GM12878 (cell line): ENCODE measurements around the gene HNF4A. TPM values are rescaled to one million over a fixed set of nuclear protein-coding genes. Genes with fewer than 3 reads are reported as not detected.

Experiments used
- ATAC-seq: fragments of 200-7000 bp; cut with Tn5 transposase; 3 replicates; pipeline ENCODE4 v1.9.1; 2020; ENCODE audit warnings: mild to moderate bottlenecking, moderate library complexity
- BruUV-seq: library from RNA; stranded (reverse); fragments of 400-500 nt; replicated peaks from 2 replicates; lab custom pipeline; 2021; lab: Mats Ljungman, UMichigan
- CTCF ChIA-PET: fragments of 300-600 bp; sonication (Branson Sonifier 250); formaldehyde crosslinking; extraction: SDS; loops from one replicate; lab custom pipeline; 2021; ENCODE audit warnings: inconsistent platforms; lab: Yijun Ruan, JAX
- POLR2A ChIA-PET: fragments of 350-600 bp; formaldehyde crosslinking; extraction: SDS; loops from one replicate; lab custom pipeline; 2021; ENCODE audit warnings: inconsistent platforms; lab: Charles Lee
- RAD21 ChIA-PET: fragments of 300-600 bp; sonication (Branson Sonifier 250); formaldehyde crosslinking; loops from one replicate; lab custom pipeline; 2023; ENCODE audit warnings: antibody characterized with exemption; ENCODE audit not compliant: unreplicated experiment; lab: Charles Lee
- SMC1A ChIA-PET: fragments of 300-600 bp; sonication (Branson Sonifier 250); formaldehyde crosslinking; loops from one replicate; lab custom pipeline; 2023; ENCODE audit not compliant: unreplicated experiment, uncharacterized antibody; lab: Charles Lee
- DNase-seq: peaks from one replicate; pipeline ENCODE4 v3.0.0-alpha.2; 2011; ENCODE audit warnings: low read depth, low spot score
- FAIRE-seq: peaks from 3 replicates; lab custom pipeline; 2011; peaks lifted over from hg19 to GRCh38; lab: Jason Lieb, UNC
- H2AFZ ChIP-seq: 2 replicates; pipeline ENCODE4 v1.6.0; 2011; ENCODE audit warnings: low read depth, low read length, control low read depth; ENCODE audit not compliant: control insufficient read depth
- H3K27ac ChIP-seq: 2 replicates; pipeline ENCODE4 v1.5.1; 2011; ENCODE audit warnings: control low read depth; ENCODE audit not compliant: control insufficient read depth, insufficient read depth
- H3K27me3 ChIP-seq, 2 experiments: replicated peaks in 1 of 2; 2 replicates each; pipeline versions ENCODE4 v1.6.0 to v1.6.1; 2011; ENCODE audit warnings: low read length in 1 of 2; ENCODE audit not compliant: control insufficient read depth in 2 of 2, insufficient read depth in 2 of 2
- H3K36me3 ChIP-seq, 2 experiments: 2 replicates each; pipeline ENCODE4 v1.5.1; 2011; ENCODE audit warnings: low read length in 1 of 2; ENCODE audit not compliant: control insufficient read depth in 2 of 2, insufficient read depth in 2 of 2
- H3K4me1 ChIP-seq: 2 replicates; pipeline ENCODE4 v1.6.1; 2011; ENCODE audit warnings: mild to moderate bottlenecking, low read length, moderate library complexity, mixed read lengths; ENCODE audit not compliant: control insufficient read depth, insufficient read depth
- H3K4me2 ChIP-seq: 2 replicates; pipeline ENCODE4 v1.6.0; 2011; ENCODE audit warnings: control low read depth; ENCODE audit not compliant: control insufficient read depth, insufficient read depth
- H3K4me3 ChIP-seq: fragments of 200-600 bp; sonication (generic); 2 replicates; pipeline ENCODE4 v1.5.1; 2016
- H3K79me2 ChIP-seq: 2 replicates; pipeline ENCODE4 v1.6.0; 2011; ENCODE audit warnings: low read length; ENCODE audit not compliant: control insufficient read depth, insufficient read depth
- H3K9ac ChIP-seq: 2 replicates; pipeline ENCODE4 v1.8.0; 2011; ENCODE audit warnings: low read length, control low read depth, mixed read lengths; ENCODE audit not compliant: control insufficient read depth, insufficient read depth
- H3K9me3 ChIP-seq: replicated peaks from 3 replicates; pipeline ENCODE4 v1.5.1; 2011; ENCODE audit warnings: mild to moderate bottlenecking, low read length; ENCODE audit not compliant: control insufficient read depth, insufficient read depth
- H4K20me1 ChIP-seq: 2 replicates; pipeline ENCODE4 v1.6.0; 2011; ENCODE audit not compliant: control insufficient read depth, insufficient read depth
- IRF4 ChIP-seq: IDR thresholded peaks from 2 replicates; pipeline ENCODE4 v1.6.1; 2011; ENCODE audit warnings: low read depth, low read length
- NR2F1 ChIP-seq: fragments of 450-650 bp; conservative IDR thresholded peaks from 2 replicates; pipeline ENCODE4 v1.6.1; 2017; ENCODE audit warnings: mild to moderate bottlenecking
- RUNX3 ChIP-seq: IDR thresholded peaks from 2 replicates; pipeline ENCODE4 v1.6.1; 2012; ENCODE audit warnings: low read length, inconsistent platforms
- SUZ12 ChIP-seq: fragments of 200-600 bp; sonication (generic); IDR thresholded peaks from one replicate; pipeline ENCODE4 v1.6.1; 2018; ENCODE audit warnings: antibody characterized with exemption, mild to moderate bottlenecking; ENCODE audit not compliant: unreplicated experiment
- ZNF217 ChIP-seq: fragments of 450-650 bp; IDR thresholded peaks from 2 replicates; pipeline ENCODE4 v1.6.1; 2017; ENCODE audit warnings: antibody characterized with exemption, mild to moderate bottlenecking
- WGBS: methylation state at CpG from one replicate; pipeline ENCODE4 v1.1.6; 2016; ENCODE audit warnings: low lambda C conversion rate; ENCODE audit not compliant: insufficient replicate concordance, insufficient coverage; ENCODE audit errors: missing lambda C conversion rate; 5-methylcytosine and 5-hydroxymethylcytosine counted together
- in situ Hi-C: fragments of 300-500 bp; cut with MboI; formaldehyde crosslinking; loops from 9 replicates; pipeline ENCODE4 v1.14.3; 2018; ENCODE audit warnings: mixed read lengths
- intact Hi-C: fragments of 100-400 bp; cut with micrococcal nuclease; formaldehyde crosslinking; loops from one replicate; pipeline ENCODE4 v1.14.2; 2022; ENCODE audit not compliant: unreplicated experiment
- polyA plus RNA-seq, 11 experiments: library from polyadenylated mRNA; depleted of rRNA in 4 of 11; unstranded in 6 of 11; stranded (reverse) in 5 of 11; fragments of >200 nt; fragmentation: Nextera tagmentation in 4 of 11; fragmentation: Illumina TruSeq in 1 of 11; extraction: Ambion mirVana in 4 of 11; extraction: Trizol in 1 of 11; gene quantifications; 1 replicate in 1 of 11; 2 replicates in 10 of 11; pipeline versions ENCODE4 v1.2.1 to v1.2.3, GENCODE V29; 2011 to 2016; ENCODE audit warnings: inconsistent platforms in 2 of 11, missing spikeins in 2 of 11, low read depth in 1 of 11
- total RNA-seq, 4 experiments: library from RNA; depleted of rRNA in 3 of 4; stranded (reverse); fragments of >200 nt in 3 of 4; fragmentation: Illumina TruSeq in 1 of 4; extraction: Trizol in 1 of 4; gene quantifications; 2 replicates each; pipeline versions ENCODE4 v1.2.1 to v1.2.3, GENCODE V29; 2013 to 2021
- TF ChIP-seq, protein P1 (sequence below): fragments of 150-350 bp; IDR thresholded peaks from 2 replicates; pipeline ENCODE4 v1.6.1; 2016; ENCODE audit warnings: low read depth, low read length
- TF ChIP-seq, protein P2 (sequence below): fragments of 450-650 bp; IDR thresholded peaks from 2 replicates; pipeline ENCODE4 v1.6.1; 2018; ENCODE audit warnings: borderline replicate concordance, mild to moderate bottlenecking; ENCODE audit not compliant: partially characterized antibody

The HNF4A gene
- total and polyA plus RNA-seq, 10 of the 15 experiments (the other 5 are each of a cell fraction or from before 2014, with no cell fraction given), result 0.21 TPM; not detected in 9

DNA sequence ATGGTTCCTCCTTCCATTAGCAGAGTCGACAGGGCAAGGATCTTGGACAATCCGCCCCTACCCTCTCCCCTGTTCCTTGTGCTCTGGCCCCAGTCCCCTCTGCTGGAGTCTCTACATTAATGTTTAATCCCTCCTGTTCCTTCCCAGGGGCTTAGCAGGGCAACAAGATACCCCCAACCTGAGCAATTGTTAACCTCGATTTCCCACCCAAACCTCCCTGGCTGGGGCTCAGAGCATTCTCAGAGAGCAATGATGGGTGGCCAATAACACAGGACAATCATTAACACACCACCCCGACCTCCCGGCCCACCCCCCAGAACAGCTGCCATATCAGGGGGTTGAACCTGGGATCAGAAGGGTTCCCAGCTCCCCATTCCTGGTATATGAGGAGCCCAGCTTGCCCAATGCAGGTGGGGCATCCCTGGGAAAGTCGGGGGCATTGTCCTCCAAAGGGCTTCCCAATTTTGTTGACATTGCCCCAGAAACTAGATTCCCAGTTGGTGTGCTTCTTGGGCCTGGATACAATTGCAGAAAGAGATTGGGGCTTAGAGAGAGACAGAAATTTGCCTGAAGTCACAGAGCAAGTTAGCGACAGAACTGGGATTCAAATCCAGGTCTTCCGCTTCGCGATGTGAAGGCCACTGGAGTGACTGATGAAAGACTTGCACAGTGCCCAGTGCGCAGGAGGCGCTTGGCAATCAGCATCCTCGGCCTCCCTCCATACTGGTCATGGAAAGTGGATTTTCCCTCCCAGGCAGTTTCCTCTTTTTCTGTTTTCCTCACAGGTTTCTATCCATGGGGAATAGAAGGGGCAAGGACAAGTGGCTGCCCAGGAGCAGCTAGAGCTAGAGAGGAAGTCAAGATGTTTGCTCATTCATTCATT lies 60.6 kb downstream of the HNF4A start:
- H3K4me3 ChIP-seq, result no peak overlapping the region
- in situ Hi-C loops (no loop called here), intact Hi-C loops (no loop called here)
- WGBS, result 42% methylated on average over 13 of the region's 13 CpGs
- POLR2A ChIA-PET, result no interaction called here
- no peak overlapping the region for H3K4me2 ChIP-seq
- H3K27me3 ChIP-seq, result peaks cover 2 to 10% of the 10 kb centered on the region in 2 experiments; a peak in 3 of 4 replicates
- H3K9ac ChIP-seq, result no peak overlapping the region
- no peaks in the 10 kb centered on the region for H3K4me1 ChIP-seq
- no peaks in the 10 kb centered on the region for H3K79me2 ChIP-seq
- DNase-seq (no peak), ATAC-seq (no peak), FAIRE-seq (no peak)
- SMC1A ChIA-PET, result no interaction called here
- no peak overlapping the region for H3K27ac ChIP-seq
- BruUV-seq, result no TSS peak
- RAD21 ChIA-PET, result no interaction called here
- no peak for TF ChIP-seq NR2F1
- no peak for TF ChIP-seq SUZ12
- no peak for TF ChIP-seq ZNF217
- no peak for TF ChIP-seq RUNX3
- TF ChIP-seq, protein P1, sequence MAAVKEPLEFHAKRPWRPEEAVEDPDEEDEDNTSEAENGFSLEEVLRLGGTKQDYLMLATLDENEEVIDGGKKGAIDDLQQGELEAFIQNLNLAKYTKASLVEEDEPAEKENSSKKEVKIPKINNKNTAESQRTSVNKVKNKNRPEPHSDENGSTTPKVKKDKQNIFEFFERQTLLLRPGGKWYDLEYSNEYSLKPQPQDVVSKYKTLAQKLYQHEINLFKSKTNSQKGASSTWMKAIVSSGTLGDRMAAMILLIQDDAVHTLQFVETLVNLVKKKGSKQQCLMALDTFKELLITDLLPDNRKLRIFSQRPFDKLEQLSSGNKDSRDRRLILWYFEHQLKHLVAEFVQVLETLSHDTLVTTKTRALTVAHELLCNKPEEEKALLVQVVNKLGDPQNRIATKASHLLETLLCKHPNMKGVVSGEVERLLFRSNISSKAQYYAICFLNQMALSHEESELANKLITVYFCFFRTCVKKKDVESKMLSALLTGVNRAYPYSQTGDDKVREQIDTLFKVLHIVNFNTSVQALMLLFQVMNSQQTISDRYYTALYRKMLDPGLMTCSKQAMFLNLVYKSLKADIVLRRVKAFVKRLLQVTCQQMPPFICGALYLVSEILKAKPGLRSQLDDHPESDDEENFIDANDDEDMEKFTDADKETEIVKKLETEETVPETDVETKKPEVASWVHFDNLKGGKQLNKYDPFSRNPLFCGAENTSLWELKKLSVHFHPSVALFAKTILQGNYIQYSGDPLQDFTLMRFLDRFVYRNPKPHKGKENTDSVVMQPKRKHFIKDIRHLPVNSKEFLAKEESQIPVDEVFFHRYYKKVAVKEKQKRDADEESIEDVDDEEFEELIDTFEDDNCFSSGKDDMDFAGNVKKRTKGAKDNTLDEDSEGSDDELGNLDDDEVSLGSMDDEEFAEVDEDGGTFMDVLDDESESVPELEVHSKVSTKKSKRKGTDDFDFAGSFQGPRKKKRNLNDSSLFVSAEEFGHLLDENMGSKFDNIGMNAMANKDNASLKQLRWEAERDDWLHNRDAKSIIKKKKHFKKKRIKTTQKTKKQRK, result no peak
- TF ChIP-seq IRF4, result no peak
- TF ChIP-seq, protein P2, sequence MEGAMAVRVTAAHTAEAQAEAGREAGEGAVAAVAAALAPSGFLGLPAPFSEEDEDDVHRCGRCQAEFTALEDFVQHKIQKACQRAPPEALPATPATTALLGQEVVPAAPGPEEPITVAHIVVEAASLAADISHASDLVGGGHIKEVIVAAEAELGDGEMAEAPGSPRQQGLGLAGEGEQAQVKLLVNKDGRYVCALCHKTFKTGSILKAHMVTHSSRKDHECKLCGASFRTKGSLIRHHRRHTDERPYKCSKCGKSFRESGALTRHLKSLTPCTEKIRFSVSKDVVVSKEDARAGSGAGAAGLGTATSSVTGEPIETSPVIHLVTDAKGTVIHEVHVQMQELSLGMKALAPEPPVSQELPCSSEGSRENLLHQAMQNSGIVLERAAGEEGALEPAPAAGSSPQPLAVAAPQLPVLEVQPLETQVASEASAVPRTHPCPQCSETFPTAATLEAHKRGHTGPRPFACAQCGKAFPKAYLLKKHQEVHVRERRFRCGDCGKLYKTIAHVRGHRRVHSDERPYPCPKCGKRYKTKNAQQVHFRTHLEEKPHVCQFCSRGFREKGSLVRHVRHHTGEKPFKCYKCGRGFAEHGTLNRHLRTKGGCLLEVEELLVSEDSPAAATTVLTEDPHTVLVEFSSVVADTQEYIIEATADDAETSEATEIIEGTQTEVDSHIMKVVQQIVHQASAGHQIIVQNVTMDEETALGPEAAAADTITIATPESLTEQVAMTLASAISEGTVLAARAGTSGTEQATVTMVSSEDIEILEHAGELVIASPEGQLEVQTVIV, result no peak
- H4K20me1 ChIP-seq, result no peaks in the 10 kb centered on the region
- no peaks in the 10 kb centered on the region for H3K9me3 ChIP-seq
- CTCF ChIA-PET, result no interaction called here
- H3K36me3 ChIP-seq, result no peaks in the 10 kb centered on the region
- H2AFZ ChIP-seq, result no peak overlapping the region
